GM19043 (cell line): ENCODE data around the gene DCLRE1A.
"Not testable (repeated sequence)": the region's sequence is repeated elsewhere in the genome, so short reads cannot be mapped to it uniquely, and the experiment has no call there.

Experiments
- ATAC-seq: cut with Tn5 transposase; IDR thresholded peaks from one replicate; pipeline ENCODE4 v1.9.1; 2021; ENCODE audit warnings: low read depth; ENCODE audit not compliant: unreplicated experiment

Gene DCLRE1A

GRCh38 chr10:113859261-113859660 lies 5.4 kb upstream of the DCLRE1A start:
- ATAC-seq = peak; percentile 45

- no peak for ATAC-seq
Measured at GRCh38 chr10:113858541-113858940, 4.7 kb upstream of the DCLRE1A start.

GRCh38 chr10:113857210-113857609 lies 3.3 kb upstream of the DCLRE1A start:
- ATAC-seq = no peak

DNA sequence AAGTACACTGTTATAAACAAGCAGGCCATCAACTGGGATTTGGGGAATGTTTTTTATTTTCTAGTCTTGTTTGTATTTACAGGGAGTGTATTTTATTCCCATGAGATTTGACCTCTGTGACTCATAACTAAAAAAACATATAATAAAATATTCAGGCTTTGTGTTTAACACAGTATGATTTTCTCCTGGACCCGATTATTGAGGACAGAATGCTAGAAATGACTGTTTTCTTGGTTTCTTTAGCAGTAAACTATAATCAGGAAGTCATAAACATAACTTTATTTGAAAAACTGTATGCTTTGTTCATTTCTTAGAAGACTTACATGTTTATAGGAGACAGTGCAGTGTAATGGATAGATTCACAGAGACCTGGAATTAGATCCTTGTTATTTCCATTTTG lies 2.7 kb upstream of the DCLRE1A start:
- no peak for ATAC-seq

DNA sequence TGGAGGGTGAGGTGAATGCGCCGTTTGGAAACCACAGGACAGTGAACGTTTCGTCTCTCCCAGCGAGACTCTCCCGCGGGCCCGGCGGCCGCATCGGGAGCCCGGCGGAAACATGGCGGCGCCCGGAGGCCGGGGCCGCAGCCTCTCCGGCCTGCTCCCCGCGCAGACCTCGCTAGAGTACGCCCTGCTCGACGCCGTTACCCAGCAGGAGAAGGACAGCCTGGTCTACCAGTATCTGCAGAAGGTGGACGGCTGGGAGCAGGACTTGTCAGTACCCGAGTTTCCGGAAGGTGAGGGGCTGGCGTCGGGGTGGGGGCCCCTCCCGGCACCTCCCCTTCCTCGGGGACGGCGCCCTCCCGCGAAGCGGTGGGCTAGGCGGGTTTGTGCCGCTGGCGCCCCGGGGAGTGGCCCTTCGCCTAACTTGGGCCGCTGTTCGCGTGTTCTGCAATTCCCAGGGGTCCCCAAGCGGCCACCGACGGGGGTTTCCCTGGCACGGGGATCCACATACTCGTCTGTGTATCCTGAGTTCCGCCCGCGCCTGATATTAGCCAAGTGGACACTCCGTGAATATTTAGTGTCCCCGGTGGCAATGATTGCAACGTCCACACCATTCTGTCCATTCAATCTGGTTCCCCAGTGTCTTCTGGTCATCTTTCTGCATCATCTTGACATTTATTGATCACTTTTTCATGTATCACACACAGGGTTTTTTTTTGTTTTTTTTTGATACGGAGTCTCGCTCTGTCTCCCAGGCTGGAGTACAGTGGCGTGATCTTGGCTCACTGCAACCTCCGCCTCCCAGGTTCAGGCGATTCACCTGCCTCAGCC lies 1.1 kb upstream of the DCLRE1A start:
- ATAC-seq = peak; percentile 24

GRCh38 chr10:113853578-113854012 lies 287 bp downstream of the DCLRE1A start:
- no peak for ATAC-seq

- ATAC-seq = no peak
Measured at GRCh38 chr10:113849946-113850345, 3.9 kb downstream of the DCLRE1A start.

- no peak for ATAC-seq
Measured at GRCh38 chr10:113849140-113849803, 4.6 kb downstream of the DCLRE1A start.

DNA sequence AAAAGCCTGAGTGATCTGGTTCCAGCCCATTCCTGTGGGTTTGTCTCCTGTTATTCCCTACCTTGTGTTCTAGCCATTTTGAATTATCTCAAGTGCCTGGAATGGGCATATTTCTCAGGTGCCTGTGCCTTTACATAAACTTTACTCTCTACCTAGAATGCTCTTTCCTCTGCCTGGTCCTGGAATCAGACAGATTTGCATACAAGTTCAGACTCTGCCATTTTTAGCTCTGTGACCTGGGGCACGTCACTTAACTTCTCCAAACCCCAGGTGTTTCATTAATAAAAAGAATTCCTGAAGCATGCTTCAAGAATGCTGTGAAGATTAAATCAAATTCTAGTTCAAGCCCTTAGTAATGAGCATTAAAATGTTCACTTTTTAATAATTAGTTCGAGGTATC lies 7.8 kb downstream of the DCLRE1A start:
- ATAC-seq = no peak

- no peak for ATAC-seq
Measured at GRCh38 chr10:113843972-113844485, 9.9 kb downstream of the DCLRE1A start.

- ATAC-seq = no peak
Measured at GRCh38 chr10:113842171-113842570, 11.7 kb downstream of the DCLRE1A start.

DNA sequence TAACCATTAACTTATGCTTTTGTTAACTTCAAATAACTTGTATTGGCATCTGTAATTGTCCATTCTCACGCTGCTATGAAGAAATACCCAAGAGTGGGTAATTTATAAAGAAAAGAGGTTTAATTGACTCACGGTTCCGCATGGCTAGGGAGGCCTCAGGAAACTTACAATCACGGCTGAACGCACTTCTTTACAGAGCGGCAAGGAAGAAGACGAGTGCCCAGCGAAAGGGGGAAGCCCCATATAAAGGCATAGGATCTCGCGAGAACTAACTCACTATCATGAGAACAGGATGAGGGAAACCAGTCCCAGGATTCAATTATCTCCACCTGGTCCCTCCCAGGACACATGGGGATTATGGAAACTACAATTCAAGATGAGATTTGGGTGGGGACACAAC lies 25.3 kb downstream of the DCLRE1A start:
- ATAC-seq = not testable (repeated sequence)

DNA sequence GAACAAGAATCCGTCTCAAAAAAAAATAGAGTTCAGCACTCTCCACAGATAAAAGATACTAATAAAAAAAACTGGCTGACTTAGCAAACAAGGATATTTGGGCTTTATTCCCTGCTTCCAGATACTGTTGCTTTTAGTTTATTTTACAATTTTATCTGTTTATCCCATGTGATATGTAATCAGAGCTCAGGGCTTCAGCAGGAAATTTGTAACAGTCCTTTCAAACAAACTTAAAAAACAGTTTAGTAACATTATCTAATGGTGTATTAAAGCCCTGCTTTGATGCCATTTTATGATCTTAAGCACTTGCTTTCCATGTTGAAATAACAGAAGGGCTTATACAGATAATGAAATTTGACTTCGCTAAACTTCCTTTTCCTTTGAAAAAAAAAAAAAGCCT lies 28.1 kb downstream of the DCLRE1A start:
- ATAC-seq = no peak

- no peak for ATAC-seq
Measured at GRCh38 chr10:113823389-113823788, 30.5 kb downstream of the DCLRE1A start.

GRCh38 chr10:113822174-113822573 lies 31.7 kb downstream of the DCLRE1A start:
- ATAC-seq = no peak

DNA sequence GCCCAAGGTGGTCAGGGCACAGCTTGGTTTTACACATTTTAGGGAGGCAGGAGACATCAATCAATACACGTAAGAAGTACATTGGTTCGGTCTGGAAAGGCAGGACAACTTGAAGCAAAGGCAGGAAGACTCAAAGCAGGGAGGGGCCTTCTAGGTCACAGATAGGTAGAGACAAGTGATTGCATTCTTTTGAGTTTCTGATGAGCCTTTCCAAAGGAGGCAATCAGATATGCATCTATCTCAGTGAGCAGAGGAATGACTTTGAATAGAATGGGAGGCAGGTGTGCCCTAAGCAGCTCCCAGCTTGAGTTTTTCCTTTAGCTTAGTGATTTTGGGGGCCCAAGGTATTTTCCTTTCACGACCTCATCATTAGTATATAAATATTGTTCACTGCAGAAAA lies 32.6 kb downstream of the DCLRE1A start:
- not testable (repeated sequence) for ATAC-seq

DNA sequence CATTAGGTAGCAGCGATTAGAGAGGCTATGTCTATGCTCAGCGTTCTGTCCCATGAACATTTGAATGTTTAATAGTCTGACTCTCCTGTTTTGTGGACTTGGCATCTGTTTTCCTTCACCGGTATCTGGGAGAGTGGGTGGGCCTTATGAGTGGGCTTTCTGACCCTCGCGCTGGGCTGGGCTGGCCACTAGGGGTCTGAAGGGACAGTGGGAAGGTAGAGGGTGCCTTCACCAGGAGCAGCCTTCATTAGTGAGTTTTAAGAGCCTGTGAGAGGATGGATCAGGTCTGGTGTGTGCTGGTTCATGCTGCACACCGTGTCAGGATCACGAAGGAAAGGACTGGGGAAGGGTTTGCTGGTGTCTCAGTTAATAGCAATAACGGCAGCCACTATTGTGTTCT lies 33.4 kb downstream of the DCLRE1A start:
- ATAC-seq = no peak

DNA sequence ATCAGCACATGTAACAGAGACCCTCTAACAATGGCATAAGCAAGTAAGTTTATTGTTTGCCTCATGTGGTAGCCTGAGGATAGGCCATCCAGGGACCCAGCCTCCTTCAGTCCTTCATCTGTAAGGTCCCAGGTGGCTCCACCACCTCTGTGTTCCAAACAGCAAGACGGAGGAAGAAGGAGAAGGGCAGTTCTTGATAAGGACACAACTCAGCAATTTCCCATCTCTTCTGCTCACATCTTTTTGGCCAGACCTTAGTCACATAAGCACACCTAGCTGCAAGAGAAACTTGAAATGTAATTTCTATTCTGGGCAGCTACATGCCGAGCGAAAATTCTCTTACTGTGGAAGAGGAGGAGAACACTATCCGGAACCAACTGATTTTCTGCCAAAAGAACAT lies 33.9 kb downstream of the DCLRE1A start:
- no peak for ATAC-seq

DNA sequence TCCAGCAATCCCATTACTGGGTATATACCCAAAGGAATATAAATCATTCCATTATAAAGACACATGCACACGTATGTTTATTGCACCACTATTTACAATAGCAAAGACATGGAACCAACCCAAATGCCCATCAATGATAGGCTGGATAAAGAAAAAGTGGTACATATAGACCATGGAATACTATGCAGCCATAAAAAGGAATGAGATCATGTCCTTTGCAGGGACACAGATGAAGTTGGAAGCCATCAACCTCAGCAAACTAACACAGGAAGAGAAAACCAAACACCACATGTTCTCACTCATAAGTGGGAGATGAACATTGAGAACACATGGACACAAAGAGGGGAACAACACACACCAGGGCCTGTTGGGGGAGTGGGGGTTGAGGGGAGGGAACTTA lies 39.2 kb downstream of the DCLRE1A start:
- ATAC-seq = not testable (repeated sequence)

- ATAC-seq = no peak
Measured at GRCh38 chr10:113808168-113808567, 45.7 kb downstream of the DCLRE1A start.

DNA sequence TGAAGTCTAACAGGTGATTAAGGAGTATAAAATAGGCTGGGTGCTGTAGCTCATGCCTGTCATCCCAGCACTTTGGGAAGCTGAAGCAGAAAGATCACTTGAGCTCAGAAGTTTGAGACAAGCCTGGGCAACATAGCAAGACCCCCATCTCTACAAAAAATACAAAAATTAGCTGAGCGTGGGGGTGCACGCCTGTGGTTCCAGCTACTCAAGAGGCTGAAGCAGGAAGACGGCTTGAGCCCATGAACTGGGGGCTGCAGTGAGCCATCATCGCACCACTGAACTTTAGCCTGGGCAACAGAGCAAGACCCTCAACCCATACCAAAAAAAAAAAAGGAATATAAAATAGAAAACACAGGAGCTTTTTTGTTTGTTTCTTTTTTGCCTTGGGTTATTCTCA lies 47.4 kb downstream of the DCLRE1A start:
- no peak for ATAC-seq

GRCh38 chr10:113802997-113803396 lies 50.9 kb downstream of the DCLRE1A start:
- no peak for ATAC-seq
